Stromal cell of bone marrow (primary cell): ENCODE data around the gene PAX8.

ENCODE experiments used
- DNase-seq: peaks from one replicate; pipeline ENCODE4 v3.0.0-alpha.2; 2012; ENCODE audit warnings: low read depth

The PAX8 gene

DNA sequence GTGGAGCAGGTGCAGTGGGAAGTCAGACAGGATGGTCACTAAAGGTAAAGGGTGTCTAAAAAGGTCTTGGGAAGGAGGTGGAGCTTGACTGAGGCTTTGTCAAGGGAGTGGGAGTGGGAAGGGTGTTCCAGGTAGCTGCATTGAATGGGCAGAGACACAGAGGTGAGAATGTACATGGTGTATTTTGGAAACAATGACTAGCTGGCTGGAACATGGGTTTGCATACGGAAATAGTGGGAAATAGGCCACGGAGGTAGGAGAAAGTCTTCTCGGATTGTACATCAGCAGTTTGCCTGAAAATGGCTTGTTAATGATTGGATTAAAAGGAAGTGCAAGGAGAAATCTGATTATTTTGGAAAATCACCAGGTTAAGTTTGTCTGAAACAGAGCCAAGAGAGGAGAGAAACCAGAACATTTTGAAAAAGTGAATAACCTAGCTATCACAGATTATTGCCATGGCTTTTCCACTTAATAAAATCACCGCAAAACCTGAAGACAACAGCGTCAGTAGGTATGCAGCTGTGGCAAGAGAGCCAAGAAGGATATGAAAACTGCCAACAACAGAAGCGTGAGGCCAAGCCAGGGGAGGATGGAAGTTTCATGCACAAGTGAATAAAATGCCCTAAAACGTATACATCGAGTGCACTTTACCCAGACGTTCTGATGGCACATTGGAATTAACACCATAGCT is 13.9 kb downstream of the PAX8 start:
- no peak for DNase-seq

DNA sequence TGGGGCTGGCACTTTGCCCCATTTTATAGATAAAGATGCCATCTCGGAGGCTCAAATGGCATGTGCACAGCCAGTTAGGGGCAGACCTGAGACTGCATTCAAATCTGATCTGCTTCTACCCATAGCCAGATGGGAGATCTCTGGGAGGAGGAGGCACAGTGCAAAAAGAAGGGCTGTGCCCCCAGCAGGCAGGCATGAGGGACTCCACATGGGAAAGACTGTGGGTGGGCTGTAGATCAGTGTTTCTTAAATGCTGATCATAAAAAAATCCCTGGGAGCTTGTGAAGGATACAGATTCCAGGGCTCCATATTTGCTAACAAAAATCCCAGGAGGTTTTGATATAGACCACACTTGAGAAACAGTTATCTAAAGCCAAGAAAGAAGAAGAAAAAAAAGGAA is 15.2 kb downstream of the PAX8 start:
- DNase-seq = no peak

DNA sequence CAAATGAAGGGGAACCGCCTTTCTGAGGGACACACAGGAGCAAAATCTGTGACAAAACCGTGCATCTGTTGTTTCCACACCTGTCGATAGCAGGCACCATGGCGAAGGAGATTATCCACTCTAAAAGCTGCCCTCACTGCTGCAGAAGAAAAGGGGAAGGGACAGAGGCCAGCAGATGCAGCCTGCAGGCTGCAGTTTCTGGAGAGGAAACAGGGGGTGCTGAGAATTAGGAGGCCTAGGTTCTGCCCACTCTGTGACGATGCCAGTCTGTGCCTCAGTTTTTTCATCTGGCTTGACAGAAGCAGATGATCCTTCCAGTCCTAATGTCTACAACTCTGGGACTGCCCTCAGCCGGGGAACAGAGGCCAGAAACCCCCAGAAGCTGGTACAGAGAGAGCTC is 17.7 kb downstream of the PAX8 start:
- DNase-seq = no peak

DNA sequence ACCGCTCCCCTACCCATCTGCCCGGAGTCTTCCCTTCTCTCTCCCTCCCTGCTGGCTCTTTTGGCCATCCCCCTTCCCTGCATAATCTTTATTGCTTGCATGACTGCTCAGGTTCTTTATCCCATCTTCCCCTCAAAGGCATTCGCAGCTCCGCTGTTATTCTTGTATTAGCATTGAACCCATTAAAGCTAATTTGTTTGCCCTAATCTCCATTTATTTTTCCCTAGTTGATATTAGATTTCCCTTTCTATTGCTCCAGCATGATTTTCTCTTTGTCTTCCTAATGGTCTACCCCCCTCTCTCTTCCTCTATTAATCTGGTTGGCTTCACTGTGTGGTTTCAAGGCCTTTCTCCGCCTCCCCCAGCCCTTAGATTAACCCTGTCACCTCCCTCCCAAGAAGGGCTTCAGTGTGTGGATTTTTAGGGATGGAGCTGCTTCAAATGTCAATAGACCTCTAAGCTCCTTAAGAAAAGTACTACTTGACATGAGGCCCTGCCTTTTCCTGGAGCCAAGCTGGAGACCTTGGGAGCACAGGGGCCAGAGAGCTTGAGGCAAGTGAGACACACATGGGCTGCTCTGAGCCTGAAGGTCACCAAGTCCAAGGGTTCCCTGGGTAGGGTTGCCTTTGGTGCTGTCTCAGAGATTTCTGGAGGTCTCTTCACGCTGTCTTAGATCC is 20.1 kb downstream of the PAX8 start:
- no peak for DNase-seq

DNA sequence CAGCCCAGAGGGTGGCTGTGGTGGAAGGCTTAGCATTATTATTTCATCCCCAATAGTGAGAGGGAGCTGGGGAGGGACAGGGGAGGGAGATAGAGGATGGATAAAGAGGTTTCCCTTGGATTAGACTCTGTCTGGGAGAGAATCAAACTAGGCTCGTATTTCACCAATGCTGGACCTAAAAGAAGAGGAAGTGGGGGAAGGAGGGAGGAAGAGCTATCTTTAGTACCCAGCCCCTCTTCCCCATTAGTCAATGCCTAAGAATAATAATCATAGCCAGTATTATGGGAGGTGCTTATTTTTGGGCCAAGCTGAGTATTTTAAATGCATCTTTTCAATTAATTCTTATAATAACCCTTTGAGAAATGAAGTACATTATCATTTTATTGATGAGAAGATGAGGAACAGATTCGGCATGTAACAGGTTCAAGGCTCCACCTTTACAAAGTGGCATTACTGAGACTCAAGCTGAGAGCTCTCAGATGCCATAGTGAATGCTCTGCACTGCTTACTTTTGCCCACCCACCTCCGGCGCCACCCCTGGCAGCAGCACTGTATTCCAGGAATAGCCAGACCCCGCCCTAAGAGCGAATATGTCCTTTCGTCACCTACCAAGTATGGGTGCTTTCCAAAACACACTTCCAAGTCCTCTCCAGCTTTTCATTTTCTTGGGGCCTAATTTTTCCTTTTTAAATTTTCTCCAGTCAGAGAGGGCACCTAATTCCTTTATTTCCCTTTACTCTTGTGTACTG is 21.0 kb downstream of the PAX8 start:
- no peak for DNase-seq

DNA sequence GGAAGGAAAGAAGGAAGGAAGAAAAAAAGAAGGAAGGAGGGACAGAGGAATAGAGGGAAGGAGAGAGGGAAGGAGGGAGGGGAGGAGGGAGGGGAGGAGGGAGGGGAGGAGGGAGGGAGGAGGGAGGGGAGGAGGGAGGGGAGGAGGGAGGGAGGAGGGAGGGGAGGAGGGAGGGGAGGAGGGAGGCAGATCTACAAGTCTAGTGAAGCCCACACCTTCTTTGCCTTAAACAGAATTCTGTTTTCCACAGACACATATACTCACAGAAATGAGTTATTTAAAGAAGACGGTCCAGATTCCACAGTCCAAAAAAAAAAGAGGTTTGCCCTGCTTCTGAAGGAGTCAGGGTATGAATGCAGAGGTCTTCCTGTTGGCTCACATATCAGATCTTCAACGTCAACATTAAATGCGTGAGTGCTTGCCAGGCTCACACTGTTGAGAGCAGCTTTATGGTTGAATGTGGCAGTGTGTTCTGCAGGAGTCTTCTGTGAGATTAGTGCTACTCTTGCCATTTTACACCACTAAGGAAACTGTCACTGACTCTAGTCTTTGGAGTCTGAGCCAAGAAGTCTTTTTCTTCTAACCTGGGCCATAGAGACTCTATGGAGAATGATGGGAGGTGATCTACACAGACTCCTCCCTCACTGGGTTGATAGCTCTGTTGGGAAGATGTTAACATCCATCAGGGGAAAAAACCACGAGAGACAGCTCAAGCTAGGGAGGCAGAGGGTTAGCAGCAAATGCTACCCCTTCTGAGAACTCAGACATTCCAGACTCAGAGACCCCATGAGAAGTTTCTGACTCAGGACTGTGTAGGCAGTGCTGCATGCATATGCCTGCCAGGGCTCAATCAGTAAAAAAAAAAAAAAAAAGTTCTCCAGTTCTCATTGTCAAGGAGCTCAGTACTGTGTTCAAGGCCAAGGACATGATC is 23.3 kb downstream of the PAX8 start:
- no peak for DNase-seq

DNA sequence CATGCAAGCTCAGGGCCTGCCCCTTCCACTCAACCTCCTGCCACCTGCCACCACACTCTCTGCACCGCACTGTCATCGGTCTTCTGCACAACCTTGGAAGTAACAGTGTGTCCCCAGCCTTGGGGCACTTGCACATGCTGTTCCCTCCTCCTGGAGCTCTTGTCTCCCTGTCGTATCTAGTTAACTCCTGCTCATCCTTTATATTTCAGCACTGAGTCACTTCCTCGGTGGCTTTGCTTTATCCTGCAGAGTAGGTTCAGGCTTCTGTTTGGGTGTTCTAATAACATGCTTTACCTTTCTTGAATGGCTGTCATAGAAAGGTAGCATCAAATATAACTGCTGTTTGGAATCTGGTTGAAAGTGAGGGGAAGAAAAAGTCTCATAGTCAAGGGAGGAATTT is 25.3 kb downstream of the PAX8 start:
- DNase-seq = no peak

DNA sequence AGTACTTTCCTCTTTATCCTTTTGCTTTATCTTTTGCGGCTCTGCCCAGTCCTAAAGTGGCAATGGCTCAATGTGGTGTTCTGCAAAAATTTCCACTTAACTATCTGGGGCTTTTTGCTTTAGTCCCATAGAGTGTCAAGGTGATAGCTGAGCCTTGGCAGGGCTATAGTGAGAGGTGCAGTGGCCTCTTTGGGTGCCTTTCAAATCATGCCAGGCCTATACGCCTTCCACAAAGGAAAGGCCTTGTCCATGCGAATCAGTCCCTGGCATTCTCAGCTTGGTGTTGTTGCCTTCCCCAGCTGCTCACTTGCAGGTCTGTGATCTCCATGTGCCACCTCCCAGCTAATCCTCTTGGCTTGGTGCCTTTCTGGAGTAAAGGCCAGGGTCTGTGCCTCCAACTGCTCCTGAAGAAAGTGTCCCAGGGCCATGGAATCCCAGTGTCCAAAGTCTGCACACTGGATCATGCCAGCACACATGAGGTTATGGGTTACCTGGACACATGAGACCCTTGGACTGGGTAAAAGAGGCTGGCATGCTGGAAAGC is 26.6 kb downstream of the PAX8 start:
- DNase-seq = no peak

DNA sequence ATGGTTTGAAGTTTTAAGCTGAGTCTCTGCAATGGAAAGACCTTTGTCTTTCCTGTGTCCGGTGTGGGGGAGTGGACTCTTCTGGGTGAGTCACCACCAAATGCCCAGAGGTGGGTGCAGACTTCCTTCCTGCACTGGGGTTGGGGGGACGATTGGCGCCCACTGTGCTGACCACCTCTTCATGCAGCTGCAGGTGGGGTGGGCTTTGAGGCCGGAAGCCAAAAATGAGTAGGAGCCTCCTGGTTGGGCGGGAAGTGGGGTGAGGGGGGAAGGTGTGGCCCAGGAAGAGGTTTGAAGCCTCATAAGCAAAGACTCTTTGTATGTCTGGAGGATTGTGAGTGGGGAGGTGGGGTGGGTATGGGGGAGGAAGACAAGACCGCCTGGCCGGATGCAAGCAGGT is 27.6 kb downstream of the PAX8 start:
- no peak for DNase-seq

DNA sequence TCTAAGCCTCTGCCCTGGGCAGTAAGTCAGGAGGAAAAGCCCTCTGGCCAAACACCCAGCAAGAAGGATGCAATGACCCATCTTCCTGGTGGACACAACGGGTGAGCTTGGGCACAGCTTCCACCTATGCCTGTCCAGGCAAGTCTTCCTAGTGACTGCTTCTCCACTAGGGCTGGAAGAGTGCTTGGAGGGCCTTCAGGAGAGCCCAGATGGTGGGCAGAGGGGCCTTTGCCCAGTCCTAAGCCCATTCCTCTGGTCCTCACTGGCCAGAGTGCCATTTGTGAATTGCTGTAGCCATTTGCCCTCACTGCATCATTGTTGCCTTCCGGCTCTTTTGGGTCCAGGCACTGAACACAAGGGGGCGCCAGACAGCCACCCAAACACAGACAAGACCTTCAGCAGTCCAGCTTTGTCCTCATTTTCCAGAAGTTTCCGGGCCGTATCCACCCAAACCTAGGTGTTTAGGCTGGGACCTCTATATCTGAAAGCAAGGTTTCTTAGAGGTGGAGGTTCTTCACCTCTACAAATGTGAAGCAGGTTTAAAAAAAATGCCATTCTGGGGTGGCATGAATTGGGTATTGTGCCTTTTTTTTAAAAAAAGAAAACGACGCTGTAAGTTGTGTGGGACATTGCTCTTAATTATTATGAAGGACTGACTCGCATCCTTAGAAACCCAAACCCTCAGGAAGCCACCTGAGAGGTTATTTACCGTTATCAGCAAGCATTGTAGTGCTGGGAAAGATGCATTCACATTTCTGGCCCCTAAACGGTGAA is 29.5 kb downstream of the PAX8 start:
- DNase-seq = peak; percentile 65

DNA sequence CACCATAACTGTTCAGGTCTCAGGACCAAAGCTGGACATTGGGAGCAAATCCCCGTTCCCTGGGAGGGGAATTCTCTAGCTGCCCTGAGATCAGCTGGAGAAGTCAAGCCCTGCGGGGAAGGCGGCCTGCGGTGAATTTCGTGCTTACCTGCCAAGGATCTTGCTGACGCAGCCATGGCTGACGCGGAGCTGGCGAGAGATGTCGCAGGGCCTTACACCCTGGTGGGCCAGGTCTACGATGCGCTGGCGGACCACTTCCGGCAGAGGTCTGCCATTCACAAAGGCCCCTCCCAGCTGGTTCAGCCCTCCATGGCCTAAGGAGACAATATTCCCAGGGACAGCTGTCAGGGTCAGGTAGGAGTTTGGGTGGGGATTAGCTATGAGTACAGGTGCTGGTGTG is 32.1 kb downstream of the PAX8 start:
- no peak for DNase-seq

DNA sequence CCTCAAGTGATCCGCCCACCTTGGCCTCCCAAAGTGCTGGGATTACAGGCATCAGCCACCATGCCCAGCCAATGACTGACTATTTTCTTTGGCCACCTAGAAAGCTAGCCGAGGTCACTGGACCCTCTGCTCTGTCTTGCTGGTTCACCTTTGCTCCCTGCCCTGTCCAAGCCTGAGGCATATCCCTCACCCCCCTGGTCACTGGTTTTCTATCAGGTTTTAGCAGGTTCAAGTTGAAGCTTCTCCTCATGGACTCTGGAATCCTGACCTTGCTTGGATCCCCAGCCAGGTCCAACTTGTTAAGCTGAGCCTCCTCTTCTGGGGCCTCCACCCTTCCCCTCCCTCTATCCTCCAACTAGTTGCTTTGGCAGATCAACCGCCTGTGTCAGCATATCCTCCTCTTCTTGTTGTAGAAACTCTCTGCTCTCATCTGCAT is 33.4 kb downstream of the PAX8 start:
- no peak for DNase-seq

DNA sequence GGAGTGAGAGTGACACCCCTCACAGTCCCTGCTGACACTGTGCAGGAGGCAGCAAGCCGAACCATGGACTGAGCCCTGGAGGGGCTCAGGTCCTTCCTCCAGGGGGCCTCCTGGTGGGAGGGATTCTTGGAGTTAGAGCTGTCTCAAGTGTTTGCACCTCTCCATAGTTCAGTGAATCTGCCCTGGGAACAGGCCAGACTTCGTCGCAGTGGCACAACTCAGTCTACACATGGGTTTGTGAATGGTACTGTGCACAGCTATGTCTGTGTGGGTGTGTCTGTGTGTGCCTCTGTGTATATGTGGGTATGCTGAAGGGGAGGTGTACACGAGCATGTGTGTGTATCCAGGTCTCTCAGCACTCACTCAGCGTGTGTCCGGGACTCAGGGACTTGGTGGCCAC is 36.4 kb downstream of the PAX8 start:
- DNase-seq = no peak

DNA sequence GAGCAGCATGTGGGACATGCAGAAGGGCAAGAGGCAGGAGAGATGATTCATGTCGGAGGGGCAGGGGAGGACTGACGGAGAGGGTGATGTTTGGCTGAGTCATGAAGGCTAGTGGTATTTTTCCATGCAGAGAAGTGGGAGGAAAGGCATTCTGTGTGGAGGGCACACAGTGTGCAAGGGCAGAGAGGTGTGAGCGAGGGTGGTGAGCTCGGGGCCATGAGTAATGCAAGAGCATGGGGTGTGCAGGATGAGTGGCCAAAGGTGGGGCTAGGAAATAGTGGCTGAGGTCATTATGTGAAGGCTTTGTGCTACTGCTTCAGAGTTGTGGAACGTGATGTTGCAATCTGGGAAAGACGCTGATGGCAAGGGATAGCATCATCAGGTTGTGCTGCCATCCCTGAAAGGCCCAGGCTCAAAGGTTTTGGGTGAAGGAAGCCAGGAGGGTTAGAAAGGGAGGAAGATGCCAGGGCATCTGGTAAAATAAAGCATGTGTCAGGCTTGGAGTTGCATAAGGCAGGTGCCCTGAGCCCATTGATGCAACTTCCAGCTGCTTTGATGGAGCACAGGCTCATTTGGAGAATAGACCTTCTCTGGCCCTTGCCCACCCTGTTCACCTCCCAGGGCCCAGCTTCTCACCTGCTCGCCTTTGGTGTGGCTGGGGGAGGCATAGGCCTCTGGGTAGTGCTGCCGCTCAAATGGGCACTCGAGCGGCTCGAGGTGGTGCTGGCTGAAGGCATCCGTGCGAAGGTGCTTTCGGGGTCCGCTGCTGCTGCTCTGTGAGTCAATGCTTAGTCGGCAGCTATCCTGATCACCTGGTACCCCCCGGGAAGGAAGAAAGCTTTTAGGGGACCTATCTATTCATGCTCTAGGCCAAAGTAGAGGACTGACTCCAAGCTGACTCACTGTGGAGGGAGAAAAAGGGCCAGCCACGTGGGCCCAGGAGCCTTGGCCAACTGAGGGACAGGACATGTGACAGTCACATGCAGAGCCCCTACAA is 37.5 kb downstream of the PAX8 start:
- peak; percentile 99 for DNase-seq

DNA sequence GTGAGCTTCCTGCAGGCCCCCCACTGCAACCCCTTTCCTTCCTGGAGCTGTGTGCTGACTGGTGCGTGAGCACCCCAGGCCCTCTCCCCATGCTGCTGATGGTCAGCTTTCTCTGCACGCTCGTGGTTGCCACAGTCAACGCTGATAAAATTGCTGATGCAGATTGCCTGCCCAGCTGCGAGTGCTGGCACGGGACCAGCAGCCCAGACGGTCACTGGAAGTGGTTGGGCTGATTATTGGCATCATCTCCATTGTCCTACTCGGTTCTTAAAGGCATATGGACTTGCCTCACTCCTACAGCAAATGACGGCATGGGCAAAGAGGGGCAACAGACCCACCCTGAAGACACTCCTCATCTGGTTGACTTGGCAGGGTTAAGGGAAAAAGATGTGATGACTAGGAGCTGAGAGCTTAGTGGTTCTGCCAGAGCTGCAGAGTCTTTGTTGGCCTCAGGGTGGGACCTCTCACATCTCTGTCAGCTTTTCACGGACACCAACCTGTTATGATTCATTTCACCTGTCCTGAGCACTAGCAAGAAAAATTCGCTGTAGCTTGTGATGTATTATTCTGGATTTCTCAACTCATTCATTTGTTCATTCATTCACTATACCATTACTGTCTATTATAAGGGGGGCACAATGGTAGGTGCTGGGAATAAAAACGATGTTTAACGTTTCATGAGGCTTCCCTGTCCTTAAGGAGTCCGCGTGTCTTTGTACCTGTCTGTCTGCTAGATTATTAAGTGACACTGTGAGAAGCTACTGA is 38.4 kb downstream of the PAX8 start:
- peak; percentile 94 for DNase-seq

DNA sequence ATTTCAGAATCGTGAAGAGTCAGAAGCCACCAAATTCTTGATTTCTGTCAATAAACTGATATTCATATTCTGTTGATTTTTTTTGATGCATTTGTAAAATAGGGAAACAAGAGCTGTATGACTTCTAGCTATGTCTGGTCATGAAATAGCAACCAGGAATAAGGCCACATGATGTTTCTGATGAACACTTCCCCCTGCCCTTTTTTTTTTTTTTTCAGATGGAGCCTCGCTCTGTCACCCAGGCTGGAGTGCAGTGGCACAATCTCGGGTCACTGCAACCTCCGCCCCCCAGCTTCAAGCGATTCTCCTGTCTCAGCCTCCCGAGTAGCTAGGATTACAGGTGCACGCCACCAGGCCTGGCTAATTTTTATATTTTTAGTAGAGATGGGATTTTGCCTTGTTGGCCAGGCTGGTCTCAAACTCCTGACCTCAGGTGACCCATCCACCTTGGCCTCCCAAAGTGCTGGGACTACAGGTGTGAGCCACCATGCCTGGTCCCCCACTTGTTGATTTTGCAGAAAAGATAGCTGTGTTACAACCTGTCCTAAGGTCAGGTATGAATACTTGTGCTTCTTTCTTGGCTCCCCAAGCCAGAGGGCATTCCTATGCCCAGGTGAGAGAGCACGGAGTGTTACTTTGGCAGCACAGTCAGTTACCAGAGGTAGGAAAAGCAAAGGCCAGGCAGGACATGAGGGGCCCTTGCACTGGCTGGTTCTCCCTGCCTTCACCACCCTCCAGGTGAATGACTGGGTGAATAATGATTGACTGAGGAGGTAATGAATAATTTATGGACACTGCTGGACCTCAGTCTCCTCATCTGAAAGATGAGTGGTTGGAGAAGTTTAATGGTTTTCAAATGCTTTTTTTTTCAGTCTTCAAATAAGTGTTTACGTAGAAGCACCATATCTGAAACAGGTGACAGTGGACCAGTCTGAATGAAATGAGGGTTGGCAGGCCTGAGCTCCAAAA is 39.6 kb downstream of the PAX8 start:
- DNase-seq = no peak

DNA sequence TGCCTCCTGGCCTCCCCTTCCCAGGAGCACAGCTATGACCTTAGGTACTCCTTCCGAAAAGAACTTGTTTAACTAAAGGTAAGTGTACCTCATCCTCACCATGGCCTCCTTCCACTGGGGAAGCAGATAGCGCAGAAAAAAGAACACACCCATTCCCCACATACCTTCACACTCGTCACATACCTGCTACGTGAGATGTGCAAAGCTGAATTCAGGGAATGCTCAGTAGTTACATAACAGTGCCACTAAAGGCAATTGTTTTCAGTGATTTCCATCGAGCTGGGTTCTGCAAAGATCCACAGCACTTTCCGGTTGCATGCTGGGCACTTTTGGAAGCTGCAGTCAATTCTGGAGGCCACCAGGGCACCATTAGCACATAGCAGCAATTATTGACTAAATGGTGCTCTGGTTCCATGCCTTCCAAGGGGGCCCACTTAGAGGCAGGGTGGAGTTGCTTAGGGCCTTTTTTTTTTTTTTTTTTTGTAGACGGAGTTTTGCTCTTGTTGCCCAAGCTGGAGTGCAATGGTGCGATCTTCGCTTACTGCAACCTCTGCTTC is 41.0 kb downstream of the PAX8 start:
- no peak for DNase-seq
